CD4-positive, alpha-beta T cell treated with Interferon gamma for 1 hour (primary cell): ENCODE measurements around the gene MPZL3.

Experiments
- DNase-seq: peaks from one replicate; pipeline ENCODE4 v3.0.0-alpha.2; 2020

The MPZL3 gene

GRCh38 chr11:118176778-118177134 is 75.4 kb downstream of the MPZL3 start:
- DNase-seq: no peak
